ENCODE results near the gene CDAN1.
A peak's percentile ranks its signal among the peaks of the same experiment; 100 is the strongest.

The CDAN1 gene

GRCh38 chr15:42716626-42717025 lies 20.3 kb downstream of the CDAN1 start:
- H3K4me3 ChIP-seq = no peak overlapping the region
- H3K27ac ChIP-seq = no peak overlapping the region

DNA sequence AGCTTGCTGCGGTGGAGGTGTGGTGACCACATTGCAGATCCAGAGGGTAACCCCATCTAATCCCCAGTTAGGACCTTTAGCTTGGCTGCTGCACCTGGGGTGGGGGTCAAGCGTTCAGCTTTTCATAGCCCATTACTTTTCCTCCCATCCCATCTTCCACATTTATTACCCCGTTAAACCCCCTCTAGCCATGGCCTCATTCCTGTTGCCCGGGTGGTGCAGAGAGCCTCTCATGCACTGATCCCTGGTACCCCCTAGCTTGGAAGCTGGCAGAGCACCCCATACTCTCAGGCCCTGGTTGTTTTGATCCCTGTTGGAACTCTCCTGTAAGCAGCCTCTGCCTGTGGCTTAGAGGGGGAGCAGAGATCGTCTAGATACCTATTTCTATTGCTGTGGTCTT lies 20.8 kb downstream of the CDAN1 start:
- Histone ChIP-seq H3K27ac (no peak overlapping the region), H3K4me3 (no peak overlapping the region)

DNA sequence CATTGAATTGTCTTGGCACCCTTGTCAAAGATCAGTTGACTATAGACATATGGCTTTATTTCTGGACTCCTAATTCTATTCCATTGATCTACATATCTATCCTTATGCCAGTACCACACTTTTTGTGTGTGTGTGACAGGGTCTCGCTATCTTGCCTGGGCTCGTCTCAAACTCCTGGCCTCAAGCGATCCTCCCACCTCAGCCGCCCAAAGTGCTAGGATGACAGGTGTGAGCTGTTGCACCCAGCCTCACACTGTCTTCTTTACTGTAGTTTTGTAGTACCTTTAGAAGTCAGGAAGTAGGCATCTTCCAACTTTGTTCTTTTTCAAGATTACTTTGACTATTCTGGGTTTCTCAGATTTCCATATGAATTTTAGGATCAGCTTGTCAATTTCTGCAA lies 24.3 kb downstream of the CDAN1 start:
- H3K27ac ChIP-seq = no peak overlapping the region
- no peak overlapping the region for H3K4me3 ChIP-seq

- Histone ChIP-seq H3K27ac (no peak overlapping the region), H3K4me3 (no peak overlapping the region)
Observed at GRCh38 chr15:42711746-42712145, 25.2 kb downstream of the CDAN1 start.

DNA sequence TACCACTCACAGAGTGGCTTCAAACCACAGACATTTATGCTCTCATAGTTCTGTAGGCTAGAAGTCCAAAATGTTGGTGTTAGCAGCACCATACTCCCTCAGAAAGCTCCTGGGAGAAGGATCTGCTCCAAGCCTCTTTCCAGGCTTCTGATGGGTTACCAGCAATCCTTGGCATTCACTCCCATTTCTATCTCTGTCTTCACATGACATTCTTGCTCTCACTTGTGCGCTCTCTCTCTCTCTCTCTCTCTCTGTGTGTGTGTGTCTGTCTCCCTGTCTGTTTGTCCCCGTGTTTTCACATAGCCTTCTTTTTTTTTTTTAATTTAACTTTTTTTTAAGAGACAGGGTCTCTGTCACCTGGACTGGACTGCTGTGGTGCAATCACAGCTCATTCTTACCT lies 26.3 kb downstream of the CDAN1 start:
- Histone ChIP-seq H3K4me3 (no peak overlapping the region), H3K27ac (no peak overlapping the region)

DNA sequence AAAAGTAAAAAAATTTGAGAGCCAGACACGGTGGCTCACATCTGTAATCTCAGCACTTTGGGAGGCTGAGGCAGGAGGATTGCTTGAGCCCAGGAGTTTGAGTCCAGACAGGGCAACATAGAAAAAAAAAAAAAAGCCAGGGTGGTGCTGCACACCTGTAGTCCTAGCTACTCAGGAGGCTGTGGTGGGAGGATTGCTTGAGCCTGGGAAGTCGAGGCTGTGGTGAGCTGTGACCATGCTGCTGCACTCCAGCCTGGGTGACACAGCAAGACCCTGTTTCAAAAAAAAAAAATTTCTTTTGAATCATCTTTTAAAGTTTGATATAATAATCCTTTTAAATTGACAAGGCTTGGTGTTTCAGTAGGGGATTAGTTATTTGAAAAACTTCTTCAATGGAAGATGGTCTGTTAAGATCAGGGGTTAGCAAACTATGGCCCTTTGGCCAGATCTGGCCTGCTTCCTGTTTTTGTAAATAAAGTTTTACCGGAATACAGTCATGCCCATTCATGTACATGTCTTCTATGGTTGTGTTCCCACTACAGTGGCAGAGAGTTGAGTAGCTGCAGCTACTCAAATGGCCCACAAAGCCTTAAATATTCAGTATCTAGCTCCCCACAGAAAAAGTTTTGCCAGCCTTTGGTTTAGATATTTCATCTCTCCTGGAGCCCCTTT lies 28.9 kb downstream of the CDAN1 start:
- Histone ChIP-seq H3K27ac (no peak overlapping the region), H3K4me3 (no peak overlapping the region)

DNA sequence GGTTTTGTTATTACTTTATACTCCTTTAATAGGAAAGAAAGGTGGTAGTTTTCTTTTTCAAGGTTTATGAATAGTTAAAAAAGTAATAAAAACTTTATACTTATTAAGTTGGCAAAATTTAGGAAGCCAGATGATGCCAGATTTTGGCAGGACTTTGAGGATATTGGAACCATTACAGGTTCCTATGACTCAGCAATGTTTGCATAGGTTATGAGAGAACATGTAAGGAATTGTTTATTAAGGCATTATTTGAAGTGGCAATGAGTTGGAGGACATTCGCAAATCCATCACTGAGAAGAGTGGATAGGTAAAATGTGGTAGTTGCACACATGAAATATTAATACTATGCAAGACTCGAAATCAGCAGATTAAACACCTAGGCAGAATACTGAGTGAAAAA lies 29.9 kb downstream of the CDAN1 start:
- peak overlapping the region in 1 of 21 experiments; percentile 44 for H3K27ac ChIP-seq

GRCh38 chr15:42705336-42705735 lies 31.6 kb downstream of the CDAN1 start:
- Histone ChIP-seq H3K4me3 (no peak overlapping the region), H3K27ac (no peak overlapping the region)

More for the DNA sequence above, 29.9 kb downstream of the CDAN1 start:
- no peak overlapping the region for H3K4me3 ChIP-seq

DNA sequence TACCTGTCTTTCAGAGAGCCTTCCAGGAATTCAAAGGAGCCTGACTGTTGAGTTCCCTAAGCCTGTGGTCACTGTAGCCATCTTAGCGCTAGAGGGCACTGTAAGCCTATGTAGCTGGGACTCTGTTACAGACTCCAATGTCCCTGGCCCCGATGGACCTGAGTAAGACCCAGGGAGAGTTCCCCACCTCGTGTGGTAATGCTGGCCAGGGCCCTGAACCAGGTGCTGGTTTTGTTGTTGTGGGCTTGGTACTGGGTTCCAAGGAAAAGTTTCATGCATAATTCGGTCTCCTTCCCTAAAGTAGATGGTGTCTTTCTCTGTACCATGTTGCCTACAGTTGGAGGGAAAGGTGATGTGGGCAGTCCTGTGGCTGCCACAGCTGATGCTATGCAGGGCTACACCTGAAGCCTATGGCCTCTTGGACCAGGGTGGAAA lies 32.4 kb downstream of the CDAN1 start:
- no peak overlapping the region for H3K27ac ChIP-seq
- no peak overlapping the region for H3K4me3 ChIP-seq

- Histone ChIP-seq H3K4me3 (no peak overlapping the region), H3K27ac (no peak overlapping the region)
Observed at GRCh38 chr15:42696626-42697025, 40.3 kb downstream of the CDAN1 start.

GRCh38 chr15:42695527-42696071 lies 41.3 kb downstream of the CDAN1 start:
- Histone ChIP-seq H3K27ac (no peak overlapping the region), H3K4me3 (no peak overlapping the region)

DNA sequence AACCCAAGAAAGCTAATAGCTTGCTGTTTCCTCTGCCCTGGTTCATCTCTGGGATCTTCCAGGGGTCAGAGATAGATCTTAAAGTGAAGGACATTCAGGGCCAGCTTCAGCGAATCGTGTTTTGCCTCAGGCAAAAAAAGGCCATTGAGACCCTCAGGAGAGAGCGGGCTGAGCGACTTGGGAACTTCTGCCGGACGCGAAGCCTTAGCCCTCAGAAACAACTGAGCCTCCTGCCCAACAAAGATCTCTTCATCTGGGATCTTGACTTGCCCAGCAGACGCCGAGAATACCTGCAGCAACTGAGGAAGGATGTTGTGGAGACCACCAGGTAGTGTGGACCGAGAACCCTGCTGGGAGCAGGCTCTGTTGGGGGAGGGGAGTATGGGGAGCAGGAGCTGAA lies 42.5 kb downstream of the CDAN1 start:
- H3K4me3 ChIP-seq = no peak overlapping the region
- H3K27ac ChIP-seq = no peak overlapping the region

DNA sequence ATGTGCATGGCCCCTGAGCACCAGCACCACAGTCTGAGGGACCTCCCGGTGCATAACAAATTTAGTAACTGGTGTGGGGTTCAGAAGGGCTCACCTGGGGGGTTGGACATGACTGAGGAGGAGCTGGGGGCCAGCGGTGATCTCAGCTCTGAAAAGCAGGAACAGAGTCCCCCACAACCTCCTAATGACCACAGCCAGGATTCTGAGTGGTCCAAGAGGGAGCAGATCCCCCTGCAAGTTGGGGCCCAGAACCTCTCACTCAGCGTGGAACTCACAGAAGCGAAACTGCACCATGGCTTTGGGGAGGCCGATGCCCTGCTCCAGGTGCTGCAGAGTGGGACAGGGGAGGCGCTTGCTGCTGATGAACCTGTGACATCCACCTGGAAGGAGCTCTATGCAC lies 43.0 kb downstream of the CDAN1 start:
- Histone ChIP-seq H3K27ac (no peak overlapping the region), H3K4me3 (no peak overlapping the region)

GRCh38 chr15:42693496-42693895 lies 43.4 kb downstream of the CDAN1 start:
- no peak overlapping the region for H3K27ac ChIP-seq
- H3K4me3 ChIP-seq = no peak overlapping the region

DNA sequence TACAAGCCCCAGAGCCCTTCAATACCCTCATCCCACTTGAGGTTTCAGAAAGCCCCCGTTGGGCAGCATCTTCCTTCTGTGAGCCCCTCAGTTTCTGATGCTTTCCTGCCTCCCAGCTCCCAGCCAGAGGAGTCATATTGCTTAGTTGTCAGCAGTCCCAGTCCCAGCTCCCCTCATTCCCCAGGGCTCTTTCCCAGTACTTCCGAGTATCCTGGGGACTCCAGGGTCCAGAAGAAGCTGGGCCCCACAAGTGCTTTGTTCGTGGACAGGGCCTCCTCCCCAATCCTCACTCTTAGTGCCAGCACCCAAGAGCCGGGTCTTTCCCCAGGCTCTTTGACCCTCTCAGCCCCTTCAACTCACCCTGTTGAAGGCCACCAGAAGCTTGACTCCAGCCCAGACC lies 43.9 kb downstream of the CDAN1 start:
- no peak overlapping the region for H3K4me3 ChIP-seq
- H3K27ac ChIP-seq = no peak overlapping the region

DNA sequence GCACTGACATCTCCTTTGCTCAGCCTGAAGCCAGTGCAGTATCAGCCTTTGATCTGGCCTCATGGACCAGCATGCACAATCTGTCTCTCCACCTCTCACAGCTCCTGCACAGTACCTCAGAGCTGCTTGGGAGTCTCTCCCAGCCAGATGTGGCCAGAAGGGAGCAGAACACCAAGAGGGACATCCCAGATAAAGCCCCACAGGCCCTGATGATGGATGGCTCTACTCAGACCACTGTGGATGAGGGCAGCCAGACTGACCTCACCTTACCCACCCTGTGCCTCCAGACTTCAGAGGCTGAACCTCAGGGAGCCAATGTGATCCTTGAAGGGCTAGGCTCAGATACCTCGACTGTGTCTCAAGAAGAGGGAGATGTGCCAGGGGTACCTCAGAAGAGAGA lies 44.4 kb downstream of the CDAN1 start:
- H3K27ac ChIP-seq = no peak overlapping the region
- H3K4me3 ChIP-seq = no peak overlapping the region

GRCh38 chr15:42691770-42692169 lies 45.2 kb downstream of the CDAN1 start:
- no peak overlapping the region for H3K27ac ChIP-seq
- no peak overlapping the region for H3K4me3 ChIP-seq

GRCh38 chr15:42691308-42691707 lies 45.6 kb downstream of the CDAN1 start:
- H3K27ac ChIP-seq = no peak overlapping the region

DNA sequence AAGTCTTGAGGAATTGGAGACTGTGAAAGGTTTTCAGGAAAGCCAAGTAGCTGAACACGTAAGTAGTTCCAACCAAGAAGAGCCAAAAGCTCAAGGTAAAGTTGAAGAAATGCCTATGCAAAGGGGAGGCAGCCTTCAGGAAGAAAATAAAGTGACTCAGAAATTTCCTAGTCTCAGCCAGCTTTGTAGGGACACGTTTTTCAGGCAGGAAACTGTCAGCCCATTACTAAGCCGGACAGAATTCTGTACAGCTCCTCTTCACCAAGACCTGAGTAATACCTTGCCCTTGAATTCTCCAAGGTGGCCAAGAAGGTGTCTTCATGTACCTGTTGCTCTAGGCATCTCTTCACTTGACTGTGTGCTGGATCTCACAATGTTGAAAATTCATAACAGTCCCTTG lies 48.6 kb downstream of the CDAN1 start:
- Histone ChIP-seq H3K4me3 (no peak overlapping the region), H3K27ac (no peak overlapping the region)

More at GRCh38 chr15:42691308-42691707, 45.6 kb downstream of the CDAN1 start:
- no peak overlapping the region for H3K4me3 ChIP-seq

DNA sequence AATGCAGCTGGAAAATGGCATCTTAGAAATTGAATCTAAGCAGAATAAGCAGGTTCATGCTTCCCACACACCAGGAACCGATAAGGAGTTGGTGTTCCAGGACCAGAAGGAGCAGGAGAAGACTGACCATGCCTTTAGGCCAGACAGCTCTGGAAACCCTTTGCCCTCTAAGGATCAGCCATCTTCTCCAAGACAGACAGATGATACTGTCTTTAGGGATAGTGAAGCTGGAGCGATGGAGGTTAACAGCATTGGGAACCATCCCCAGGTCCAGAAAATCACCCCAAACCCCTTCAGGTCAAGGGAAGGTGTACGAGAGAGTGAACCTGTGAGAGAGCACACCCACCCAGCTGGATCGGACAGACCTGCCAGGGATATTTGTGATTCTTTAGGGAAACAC lies 49.2 kb downstream of the CDAN1 start:
- Histone ChIP-seq H3K4me3 (no peak overlapping the region), H3K27ac (no peak overlapping the region)

GRCh38 chr15:42686281-42686680 lies 50.6 kb downstream of the CDAN1 start:
- Histone ChIP-seq H3K27ac (no peak overlapping the region), H3K4me3 (no peak overlapping the region)

DNA sequence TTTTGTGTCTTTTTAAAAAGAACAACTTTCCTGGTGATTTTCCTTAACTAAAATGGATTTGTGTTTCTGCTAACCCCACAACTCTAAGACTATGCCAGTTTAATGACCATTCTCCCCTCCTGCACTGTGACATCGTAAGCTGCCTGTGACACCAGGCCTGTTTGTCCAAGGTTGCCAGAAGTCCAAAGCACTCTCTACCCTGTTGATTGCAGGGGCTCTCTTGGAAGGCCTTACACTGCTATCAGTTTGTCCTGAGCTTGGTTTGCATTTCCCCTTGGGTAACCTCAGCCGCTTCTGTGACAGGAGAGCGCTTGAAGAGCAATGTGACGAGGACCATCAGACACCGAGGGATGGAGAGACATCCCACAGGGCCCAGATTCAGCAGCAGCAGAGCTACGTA lies 55.8 kb downstream of the CDAN1 start:
- Histone ChIP-seq H3K4me3 (no peak overlapping the region), H3K27ac (no peak overlapping the region)
